CD4-positive, alpha-beta T cell treated with Interleukin-6 at 100 ng/mL for 8 hours (primary cell): ENCODE results near the gene CDC73.
"Not testable (repeated sequence)": the region's sequence is repeated elsewhere in the genome, so short reads cannot be mapped to it uniquely, and the experiment has no call there.

Experiments used
- DNase-seq: peaks from one replicate; pipeline ENCODE4 v3.0.0-alpha.2; 2020; ENCODE audit warnings: mixed read lengths, low spot score

The CDC73 gene

DNA sequence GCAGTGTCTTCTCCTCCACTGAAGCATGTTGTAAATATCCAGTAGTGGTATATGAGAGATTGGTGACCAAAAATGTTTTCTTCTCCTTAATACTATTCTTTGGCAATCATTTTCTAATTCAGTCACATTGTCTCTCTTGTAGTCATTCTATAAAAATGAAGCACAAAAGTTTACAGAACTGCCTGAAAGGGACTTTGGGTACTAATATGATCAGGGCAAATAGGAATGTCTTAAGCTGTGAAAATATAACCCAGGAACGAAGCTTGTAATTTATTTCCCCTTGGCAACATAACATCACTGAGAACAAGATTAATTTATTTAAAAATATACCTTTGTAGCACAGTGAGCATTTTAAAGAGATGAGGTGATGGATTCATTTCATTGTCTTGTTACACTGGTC is 59.7 kb downstream of the CDC73 start:
- DNase-seq = no peak

DNA sequence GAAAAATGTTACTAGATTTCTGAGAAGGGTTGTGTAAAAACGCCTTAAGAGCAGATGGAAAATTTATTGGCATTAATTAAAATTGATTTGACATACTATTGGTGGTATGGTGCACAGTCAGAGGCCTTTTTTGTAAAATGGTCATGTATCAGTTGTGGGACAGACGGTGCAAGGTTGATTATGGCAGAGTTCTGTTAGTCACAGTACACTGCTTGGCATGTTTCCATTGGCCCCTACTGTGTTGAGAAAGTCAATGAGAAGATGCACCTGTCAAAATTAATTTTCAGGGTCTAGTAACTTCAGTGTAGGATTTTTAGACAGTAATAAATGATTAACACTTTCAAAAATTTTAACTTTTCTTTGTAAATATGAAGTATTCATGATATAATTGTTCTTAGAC is 60.2 kb downstream of the CDC73 start:
- no peak for DNase-seq

GRCh38 chr1:193183019-193183627 is 61.3 kb downstream of the CDC73 start:
- DNase-seq = peak; percentile 59

DNA sequence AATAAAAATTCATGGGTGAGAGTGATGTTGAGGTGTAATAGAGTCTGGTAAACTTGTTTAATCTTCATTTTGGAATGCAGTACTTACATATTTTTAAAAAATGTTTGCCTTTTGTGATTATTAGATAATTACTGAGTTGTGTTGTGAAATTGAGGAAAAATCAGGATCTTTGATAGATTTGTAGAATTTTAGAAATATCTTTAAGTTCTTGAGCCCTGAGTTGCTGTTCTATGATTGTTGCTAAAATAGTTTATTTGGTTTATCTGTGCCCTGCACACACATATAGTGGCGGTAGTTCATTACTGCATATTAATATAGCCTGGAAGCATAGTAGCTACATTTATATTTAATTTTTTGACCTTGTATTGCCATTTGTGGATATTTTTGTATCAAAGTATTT is 62.9 kb downstream of the CDC73 start:
- DNase-seq = no peak

GRCh38 chr1:193185211-193185610 is 63.4 kb downstream of the CDC73 start:
- no peak for DNase-seq

GRCh38 chr1:193185901-193186731 is 64.3 kb downstream of the CDC73 start, which contains the start of gene B3GALT2:
TSS of gene B3GALT2 (minus strand) at chr1:193186613. CDS start at chr1:193181562, 5,051 bp downstream.
- peak; percentile 46 for DNase-seq

- DNase-seq = no peak
These were observed 65.3 kb downstream of the CDC73 start for GRCh38 chr1:193187114-193187513.

- not testable (repeated sequence) for DNase-seq
These were observed 67.1 kb downstream of the CDC73 start for GRCh38 chr1:193188915-193189314.

- DNase-seq = no peak
These were observed 67.7 kb downstream of the CDC73 start for GRCh38 chr1:193189442-193190095.

- DNase-seq = no peak
These were observed 68.4 kb downstream of the CDC73 start for GRCh38 chr1:193190096-193190744.

DNA sequence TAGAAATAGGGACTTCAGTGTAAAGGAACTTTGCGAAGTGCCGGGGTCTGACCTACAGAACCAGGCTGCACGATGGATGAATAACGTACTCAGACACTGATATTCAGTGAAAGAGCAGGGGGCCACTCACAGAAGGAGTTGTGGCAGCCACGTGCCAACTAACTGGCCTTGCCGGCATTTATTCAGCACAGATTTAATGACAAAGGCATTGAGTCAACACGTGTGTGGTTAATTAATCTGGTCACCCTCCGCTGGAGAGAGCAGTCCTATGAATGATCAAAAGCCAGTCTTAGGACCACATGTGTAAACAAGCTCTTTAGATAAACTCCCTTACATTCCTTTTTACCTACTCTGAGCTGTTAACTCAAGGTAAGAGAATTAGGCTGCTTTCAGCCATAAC is 70.8 kb downstream of the CDC73 start:
- no peak for DNase-seq

DNA sequence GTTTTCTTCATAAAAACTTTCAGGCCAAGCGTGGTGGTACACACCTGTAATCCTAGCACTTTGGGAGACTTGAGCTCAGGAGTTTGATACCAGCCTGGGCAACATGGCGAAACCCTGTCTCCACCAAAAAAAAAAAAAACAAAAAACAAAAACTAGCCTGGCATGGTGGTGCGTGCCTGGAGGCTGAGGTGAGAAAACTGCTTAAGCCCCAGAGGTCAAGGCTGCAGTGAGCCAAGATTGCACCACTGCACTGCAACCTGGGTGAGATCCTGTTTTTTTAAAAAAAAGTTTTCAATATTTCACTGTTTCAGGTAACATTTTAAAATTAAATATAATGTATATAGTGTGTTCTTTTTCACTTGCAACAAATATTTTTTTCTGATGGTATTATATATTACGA is 78.1 kb downstream of the CDC73 start:
- no peak for DNase-seq

- DNase-seq = no peak
These were observed 79.2 kb downstream of the CDC73 start for GRCh38 chr1:193201021-193201420.

DNA sequence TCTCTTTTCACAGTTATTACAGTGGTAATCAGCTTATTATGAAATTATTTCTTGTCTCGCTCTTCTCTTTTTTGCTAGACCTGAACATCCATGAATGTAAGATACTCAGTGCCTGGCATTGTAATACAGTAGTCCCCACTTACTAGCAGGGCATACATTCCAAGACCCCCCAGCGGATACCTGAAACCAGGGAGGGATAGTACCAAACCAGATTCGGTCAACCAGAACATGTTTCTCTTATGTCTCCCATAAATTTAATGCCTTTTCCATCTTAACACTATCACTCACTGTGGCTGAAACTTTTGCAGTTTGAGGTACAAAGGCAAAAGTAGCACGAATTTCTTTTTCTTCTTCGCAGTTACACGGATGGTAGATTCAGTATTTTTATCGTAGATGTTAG is 89.2 kb downstream of the CDC73 start:
- DNase-seq = no peak

DNA sequence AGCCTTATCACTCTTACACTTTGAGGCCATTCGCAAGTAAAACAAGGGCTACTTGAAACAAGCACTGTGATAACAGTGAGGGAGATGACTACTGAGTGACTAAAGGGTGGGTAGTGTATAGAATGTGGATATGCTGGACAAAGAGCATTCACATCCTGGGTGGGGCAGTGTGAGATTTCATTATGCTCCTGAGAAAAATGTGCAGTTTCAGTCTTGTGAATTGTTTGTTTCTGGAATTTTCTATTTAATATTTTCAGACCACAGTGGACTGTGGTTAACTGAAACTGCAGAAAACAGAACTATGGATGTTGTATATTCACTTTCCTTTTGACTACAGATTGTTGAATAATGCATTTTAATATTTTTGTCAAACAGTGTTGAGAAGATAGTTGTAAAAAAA is 89.7 kb downstream of the CDC73 start:
- no peak for DNase-seq

DNA sequence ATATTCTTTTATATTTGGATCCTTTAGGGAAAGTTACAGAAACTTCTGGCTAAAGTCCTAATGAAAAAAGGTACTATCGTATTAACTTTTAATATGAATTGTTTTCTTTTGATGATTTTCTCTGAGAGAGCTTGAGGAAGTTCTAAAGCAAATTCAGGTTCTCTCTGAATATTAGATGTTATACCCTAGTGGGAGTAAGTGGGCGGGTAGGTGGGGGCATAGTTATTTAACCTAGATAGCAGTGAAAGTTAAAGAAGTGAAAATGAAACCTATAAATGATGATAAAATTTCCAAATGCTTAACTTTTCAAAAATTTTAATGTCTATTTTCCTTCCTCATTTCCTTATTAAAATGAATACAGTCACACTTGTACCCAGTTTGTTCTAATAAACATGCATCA is 90.8 kb downstream of the CDC73 start:
- DNase-seq = no peak

- no peak for DNase-seq
These were observed 92.2 kb downstream of the CDC73 start for GRCh38 chr1:193213998-193214397.

DNA sequence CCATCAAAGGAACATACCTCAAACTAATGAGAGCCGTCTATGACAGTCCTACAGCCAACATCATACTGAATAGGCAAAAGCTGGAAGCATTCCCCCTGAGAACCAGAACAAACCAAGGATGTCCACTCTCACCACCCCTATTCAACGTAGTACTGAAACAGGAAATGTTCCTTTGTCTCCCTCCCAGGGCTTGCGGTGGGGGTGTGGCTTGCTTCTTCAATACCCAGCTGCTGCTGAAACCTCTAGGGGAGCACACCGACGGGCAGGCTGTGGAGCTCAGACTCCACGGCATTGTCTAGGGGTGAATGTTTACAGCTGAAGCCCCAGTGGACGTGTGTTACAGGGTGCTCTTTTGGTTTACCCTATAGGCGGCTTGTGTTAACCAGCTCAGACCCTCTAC is 95.1 kb downstream of the CDC73 start:
- no peak for DNase-seq

DNA sequence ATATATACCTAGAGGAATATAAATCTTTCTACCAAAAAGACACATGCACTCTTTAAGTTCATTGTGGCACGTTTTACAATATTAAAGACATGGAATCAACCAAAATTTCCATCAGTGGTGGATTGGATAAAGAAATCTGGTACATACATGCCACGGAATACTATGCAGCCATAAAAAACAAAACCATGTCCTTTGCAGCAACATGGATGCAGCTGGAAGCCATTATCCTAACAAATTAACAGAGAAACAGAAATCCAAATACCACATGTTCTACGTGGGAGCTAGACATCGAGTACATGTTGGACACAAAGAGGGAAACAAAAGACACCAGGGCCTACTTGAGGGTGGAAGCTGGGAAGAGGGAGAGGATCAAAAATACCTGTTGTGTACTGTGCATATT is 97.6 kb downstream of the CDC73 start:
- DNase-seq = no peak

GRCh38 chr1:193221651-193222050 is 99.8 kb downstream of the CDC73 start:
- DNase-seq = no peak

- DNase-seq = no peak
These were observed 100.3 kb downstream of the CDC73 start for GRCh38 chr1:193222056-193222615.

DNA sequence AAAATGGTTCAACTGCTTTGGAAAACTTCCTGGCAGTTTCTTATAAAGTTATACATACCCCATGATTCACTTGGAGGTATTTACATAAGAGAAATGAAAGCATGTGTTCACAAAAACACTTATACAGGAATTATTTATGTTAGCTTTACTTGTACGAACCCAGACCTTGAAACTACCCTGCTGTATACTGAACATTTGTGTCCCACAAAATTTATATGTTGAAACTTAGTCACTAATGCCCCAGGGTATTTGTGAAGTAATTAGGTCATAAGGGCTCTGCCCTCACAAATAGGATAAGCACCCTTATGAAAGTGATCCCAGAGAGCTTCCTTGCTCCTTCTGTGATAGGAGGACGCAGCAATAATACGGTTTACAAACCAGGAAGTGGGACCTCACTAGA is 107.3 kb downstream of the CDC73 start:
- DNase-seq = no peak
